ENCODE results near the gene COL5A1.

DNA sequence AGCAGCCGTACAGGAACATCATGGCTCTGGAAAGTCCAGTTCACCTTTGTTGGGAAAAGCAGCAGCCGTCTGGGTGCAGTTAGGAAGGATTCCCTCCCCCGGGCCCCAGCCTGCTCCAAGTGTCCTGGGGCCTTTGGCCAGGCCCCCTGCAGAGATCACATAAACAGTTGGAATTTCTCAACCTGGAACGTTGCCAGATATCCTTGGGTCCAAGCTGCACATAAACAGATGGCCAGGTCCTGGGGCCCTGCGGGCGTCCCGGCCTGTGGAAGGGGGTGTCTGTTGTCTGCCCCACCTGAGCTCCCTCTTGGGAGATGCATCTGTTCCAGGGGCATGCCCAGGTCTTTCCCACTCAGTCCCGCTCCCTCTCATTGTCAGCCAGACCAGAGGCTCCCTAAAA, 92.7 kb downstream of the COL5A1 start:
- TF ChIP-seq, protein P1, sequence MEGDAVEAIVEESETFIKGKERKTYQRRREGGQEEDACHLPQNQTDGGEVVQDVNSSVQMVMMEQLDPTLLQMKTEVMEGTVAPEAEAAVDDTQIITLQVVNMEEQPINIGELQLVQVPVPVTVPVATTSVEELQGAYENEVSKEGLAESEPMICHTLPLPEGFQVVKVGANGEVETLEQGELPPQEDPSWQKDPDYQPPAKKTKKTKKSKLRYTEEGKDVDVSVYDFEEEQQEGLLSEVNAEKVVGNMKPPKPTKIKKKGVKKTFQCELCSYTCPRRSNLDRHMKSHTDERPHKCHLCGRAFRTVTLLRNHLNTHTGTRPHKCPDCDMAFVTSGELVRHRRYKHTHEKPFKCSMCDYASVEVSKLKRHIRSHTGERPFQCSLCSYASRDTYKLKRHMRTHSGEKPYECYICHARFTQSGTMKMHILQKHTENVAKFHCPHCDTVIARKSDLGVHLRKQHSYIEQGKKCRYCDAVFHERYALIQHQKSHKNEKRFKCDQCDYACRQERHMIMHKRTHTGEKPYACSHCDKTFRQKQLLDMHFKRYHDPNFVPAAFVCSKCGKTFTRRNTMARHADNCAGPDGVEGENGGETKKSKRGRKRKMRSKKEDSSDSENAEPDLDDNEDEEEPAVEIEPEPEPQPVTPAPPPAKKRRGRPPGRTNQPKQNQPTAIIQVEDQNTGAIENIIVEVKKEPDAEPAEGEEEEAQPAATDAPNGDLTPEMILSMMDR (conservative IDR thresholded peaks at IDR 0.05 in 1 of 2, IDR thresholded peaks at IDR 0.05 in 1 of 2; ENCODE audit: low read depth in 1 of 2, low read length in 2 of 2) = no peak
- no peak for TF ChIP-seq EZH2 (IDR thresholded peaks at IDR 0.05; ENCODE audit: low read length, missing control alignments)

All from fibroblast of lung (primary cell).